ENCODE results near the gene RAPSN.
"Not testable (repeated sequence)": the region's sequence is repeated elsewhere in the genome, so short reads cannot be mapped to it uniquely, and the experiment has no call there.

Gene RAPSN

DNA sequence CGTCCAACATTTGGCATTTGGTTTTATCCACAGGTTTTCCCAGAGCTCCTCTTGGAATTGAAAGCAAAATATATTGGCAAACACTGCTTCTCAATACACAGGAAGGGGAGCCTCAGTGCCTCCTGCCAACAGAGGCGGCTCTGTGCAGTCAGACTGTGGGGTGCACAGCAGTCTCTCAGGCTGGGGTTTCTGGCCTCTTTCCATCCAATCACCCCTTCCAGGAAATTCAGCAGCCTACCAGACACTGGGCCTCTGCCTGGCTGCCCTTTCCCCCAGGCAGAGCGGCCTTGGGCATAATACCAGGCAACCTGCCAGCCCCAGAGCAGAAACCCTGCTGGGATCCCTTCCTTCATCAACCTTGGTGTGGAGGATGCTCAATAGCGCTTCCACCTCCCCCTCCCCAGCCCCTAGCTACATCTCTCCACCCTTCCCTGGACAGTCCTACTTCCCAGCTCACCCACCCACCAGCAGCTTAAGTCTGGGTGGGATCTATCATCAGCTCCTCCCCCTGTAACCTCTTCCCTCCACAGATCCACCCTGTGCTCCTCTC is 17.8 kb upstream of the RAPSN start:
- H3K4me3 ChIP-seq (ENCODE audit: low read length), result no peak overlapping the region
- DNase-seq (ENCODE audit: low read depth), result no peak
- TF ChIP-seq, protein P1, sequence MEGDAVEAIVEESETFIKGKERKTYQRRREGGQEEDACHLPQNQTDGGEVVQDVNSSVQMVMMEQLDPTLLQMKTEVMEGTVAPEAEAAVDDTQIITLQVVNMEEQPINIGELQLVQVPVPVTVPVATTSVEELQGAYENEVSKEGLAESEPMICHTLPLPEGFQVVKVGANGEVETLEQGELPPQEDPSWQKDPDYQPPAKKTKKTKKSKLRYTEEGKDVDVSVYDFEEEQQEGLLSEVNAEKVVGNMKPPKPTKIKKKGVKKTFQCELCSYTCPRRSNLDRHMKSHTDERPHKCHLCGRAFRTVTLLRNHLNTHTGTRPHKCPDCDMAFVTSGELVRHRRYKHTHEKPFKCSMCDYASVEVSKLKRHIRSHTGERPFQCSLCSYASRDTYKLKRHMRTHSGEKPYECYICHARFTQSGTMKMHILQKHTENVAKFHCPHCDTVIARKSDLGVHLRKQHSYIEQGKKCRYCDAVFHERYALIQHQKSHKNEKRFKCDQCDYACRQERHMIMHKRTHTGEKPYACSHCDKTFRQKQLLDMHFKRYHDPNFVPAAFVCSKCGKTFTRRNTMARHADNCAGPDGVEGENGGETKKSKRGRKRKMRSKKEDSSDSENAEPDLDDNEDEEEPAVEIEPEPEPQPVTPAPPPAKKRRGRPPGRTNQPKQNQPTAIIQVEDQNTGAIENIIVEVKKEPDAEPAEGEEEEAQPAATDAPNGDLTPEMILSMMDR (conservative IDR thresholded peaks at IDR 0.05; ENCODE audit: low read depth, low read length), result no peak

DNA sequence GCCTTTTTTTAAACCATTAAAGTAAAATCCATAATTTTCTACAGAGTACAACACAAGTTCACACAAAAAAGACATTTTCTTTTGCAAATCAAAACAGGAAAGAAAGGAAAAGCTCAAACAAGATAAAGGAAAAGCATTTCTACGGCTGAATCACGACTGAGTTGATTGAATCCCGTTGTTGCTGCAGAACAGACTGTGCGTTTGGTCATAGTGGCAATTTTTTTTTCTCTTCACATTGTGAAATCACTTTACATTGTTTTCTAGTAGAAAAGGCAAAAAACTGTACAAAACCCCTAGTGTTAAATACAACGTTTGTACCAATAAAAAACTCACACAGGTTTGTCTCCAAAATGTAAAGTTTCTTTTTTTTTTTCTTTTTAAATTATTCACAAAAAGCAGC is 17.3 kb upstream of the RAPSN start:
- no peak overlapping the region for H3K4me3 ChIP-seq (ENCODE audit: low read length)
- TF ChIP-seq, protein P1 (conservative IDR thresholded peaks at IDR 0.05; ENCODE audit: low read depth, low read length), result no peak
- DNase-seq (ENCODE audit: low read depth), result no peak

DNA sequence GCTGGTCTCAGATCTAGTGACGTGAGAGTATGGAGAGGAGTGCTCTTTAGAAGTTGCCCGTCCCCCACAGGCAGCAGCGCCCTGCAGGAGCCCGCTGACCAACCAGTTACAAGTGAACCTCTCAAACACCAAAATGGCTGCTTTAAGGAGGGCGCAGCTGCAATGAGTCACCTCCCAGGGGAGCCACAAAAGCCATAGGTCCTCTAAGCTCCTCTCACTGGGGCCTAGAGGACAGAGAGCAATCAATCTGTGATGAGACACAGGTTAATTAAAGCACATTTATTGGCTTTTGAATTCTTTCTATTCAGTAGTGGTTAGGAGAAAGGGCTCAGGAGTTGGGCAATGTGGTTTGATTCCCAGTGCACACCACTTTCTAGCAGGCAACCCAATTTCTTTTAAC is 15.5 kb upstream of the RAPSN start:
- no peak for DNase-seq (ENCODE audit: low read depth)
- TF ChIP-seq, protein P1 (conservative IDR thresholded peaks at IDR 0.05; ENCODE audit: low read depth, low read length), result no peak
- H3K4me3 ChIP-seq (ENCODE audit: low read length), result no peak overlapping the region

DNA sequence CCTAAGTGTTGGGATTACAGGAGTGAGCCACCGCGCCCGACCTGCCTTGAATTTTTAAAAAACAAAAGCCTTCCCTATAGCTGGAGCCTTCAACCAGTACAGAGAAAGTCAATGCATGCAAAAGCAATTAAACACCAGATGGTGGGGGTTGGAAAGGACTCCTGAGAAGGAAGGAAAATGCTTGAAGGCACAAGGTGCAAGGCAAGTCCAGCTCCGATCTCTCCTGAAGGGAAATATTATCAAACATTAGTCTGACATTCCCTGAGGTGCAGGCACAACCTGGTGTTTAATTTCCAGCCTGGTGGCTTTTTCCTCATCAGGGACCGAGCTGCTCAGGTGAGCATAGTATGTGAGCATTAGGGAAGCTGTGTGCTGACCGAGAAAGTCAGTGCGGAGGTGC is 12.9 kb upstream of the RAPSN start:
- H3K4me3 ChIP-seq (ENCODE audit: low read length), result no peak overlapping the region
- no peak for DNase-seq (ENCODE audit: low read depth)
- TF ChIP-seq, protein P1 (conservative IDR thresholded peaks at IDR 0.05; ENCODE audit: low read depth, low read length), result no peak

DNA sequence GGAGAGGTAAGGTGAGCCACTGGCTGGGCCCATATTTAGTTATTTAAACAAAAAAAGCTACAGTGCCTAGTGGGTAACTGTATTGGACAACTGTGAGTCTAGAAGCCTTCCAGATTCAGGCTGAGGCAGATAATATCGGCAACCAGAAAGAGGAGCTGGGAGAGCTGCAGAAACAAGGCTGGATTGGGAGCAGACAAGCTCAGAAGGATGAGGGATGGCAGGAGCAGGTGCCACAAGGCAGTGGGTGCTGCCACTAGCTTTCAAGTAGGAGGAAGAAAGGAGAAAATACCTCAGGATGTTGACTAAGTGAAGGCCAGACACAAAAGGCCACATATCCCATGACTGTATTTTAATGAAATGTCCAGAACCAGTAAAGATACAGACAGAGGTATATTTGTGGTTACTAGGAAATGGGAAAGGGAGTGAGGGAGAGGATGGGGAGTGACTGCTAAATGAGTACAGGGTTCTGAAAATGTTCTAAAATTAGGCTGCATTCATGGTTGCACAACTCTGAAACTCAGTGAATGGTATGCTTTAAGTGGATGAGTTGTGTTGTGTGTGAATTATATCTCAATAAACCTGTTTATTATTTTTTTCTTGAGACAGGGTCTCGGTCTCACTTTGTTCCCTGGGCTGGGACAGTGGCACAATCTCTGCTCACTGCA is 11.8 kb upstream of the RAPSN start:
- H3K4me3 ChIP-seq (ENCODE audit: low read length), result no peak overlapping the region
- TF ChIP-seq, protein P1 (conservative IDR thresholded peaks at IDR 0.05; ENCODE audit: low read depth, low read length), result no peak

DNA sequence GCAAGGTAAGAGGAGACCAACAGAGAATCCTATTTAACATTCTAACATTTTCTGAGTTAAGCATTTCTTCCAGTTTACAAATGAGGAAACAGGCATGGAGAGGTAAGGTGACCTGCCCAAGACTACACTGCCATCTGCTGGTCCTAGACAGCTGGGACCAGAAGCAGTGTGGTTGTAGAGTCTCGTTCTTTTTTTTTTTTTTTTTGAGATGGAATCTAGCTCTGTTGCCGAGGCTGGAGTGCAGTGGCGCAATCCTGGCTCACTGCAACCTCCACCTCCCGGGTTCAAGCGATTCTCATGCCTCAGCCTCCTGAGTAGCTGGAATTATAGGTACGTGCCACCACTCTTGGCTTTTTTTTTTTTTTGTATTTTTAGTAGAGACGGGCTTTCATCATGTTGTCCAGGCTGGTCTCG is 5.3 kb upstream of the RAPSN start:
- TF ChIP-seq, protein P1 (conservative IDR thresholded peaks at IDR 0.05; ENCODE audit: low read depth, low read length), result peak; percentile 92
- peak; percentile 49 for DNase-seq (ENCODE audit: low read depth)
- not testable (repeated sequence) for H3K4me3 ChIP-seq (ENCODE audit: low read length)

More for the DNA sequence above, 11.8 kb upstream of the RAPSN start:
- no peak for DNase-seq (ENCODE audit: low read depth)

DNA sequence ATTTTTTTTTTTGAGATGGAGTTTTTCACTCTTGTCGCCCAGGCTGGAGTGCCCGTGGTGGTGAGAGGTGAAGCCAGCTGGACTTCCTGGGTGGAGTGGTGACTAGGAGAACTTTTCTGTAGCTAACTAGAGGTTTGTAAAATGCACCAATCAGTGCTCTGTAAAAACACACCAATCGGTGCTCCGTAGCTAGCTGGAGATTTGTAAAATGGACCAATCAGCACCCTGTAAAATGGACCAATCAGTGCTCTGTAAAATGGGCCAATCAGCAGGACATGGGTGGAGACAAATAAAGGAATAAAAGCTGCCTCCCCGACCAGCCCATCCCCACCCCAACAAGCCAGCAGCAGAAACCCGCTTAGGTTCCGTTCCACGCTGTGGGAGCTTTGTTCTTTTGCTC is 4.4 kb upstream of the RAPSN start:
- no peak for DNase-seq (ENCODE audit: low read depth)
- TF ChIP-seq, protein P1 (conservative IDR thresholded peaks at IDR 0.05; ENCODE audit: low read depth, low read length), result no peak
- H3K4me3 ChIP-seq (ENCODE audit: low read length), result no peak overlapping the region

Measured in retinal pigment epithelial cell (primary cell).